ENCODE data around the gene CX3CR1. TPM values are rescaled to one million over a fixed set of nuclear protein-coding genes. Genes with fewer than 3 reads are reported as not detected.
A peak's percentile ranks its signal among the peaks of the same experiment; 100 is the strongest.

Gene CX3CR1
- total RNA-seq, 5 donors from 2014 or later (not counting 1 experiment from before 2014, with no cell fraction given): 1.9 to 23.8 (median 5.8) TPM

DNA sequence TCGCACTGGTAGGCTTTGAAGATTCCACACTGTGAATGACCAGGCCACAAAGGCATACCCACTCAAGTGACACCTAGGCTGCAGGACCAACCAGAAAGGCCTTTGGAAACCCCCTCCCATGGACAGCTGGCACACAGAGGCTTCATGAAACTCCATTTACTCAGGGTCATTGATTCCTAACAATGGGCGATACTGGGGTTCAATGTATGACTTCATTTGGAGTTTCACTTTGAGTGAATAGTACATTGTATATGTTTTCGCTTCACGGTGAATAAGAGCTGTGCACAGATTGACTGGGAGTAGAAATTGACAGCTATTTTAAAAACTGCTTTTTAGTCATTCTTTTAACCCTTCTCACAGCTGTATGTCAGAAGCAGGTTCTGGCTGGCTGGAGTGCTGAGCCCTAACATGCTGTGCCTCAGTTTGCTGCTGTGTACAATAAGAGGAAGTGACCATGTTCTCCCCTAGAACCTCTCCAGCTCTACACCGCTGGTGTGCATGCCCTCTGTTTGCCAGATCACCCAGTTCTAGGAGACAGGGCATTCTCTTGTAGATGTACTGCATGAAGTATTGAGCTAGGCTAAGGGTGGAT lies 15.4 kb upstream of the CX3CR1 start:
- Histone ChIP-seq H3K9me3 (no peaks in the 10 kb centered on the region), H3K4me1 (ENCODE audit: control insufficient read depth in 1 of 2, extremely low read depth in 1 of 2, insufficient read depth in 2 of 2, low read length in 2 of 2) (peaks cover 14 to 24% of the 10 kb centered on the region in 2 experiments), H3K4me3 (ENCODE audit: control insufficient read depth in 1 of 2, extremely low read depth in 1 of 2, low read length in 1 of 2) (no peak overlapping the region), H3K27ac (ENCODE audit: low read length) (peak overlapping the region; percentile 14), H3K36me3 (ENCODE audit: control insufficient read depth in 2 of 2, extremely low read depth in 1 of 2, insufficient read depth in 1 of 2, low read length in 1 of 2) (peaks cover 0 to 2% of the 10 kb centered on the region in 2 donors), H3K27me3 (replicated peaks in 1 of 2; ENCODE audit: control insufficient read depth in 2 of 2, extremely low read depth in 1 of 2, insufficient read depth in 2 of 2, low read length in 1 of 2) (peaks cover 0 to 11% of the 10 kb centered on the region in 2 experiments)
- CTCF ChIA-PET: no interaction called here
- H3K4me1 Mint-ChIP-seq: peaks cover 29 to 34% (median 30%) of the 10 kb centered on the region in 3 donors
- DNase-seq: no peak
- peak overlapping the region in 1 of 3 donors; percentile 37 for H3K4me3 Mint-ChIP-seq
- POLR2A ChIA-PET: no interaction called here
- ATAC-seq (replicated peaks in 1 of 4): no peak
- H3K9me3 Mint-ChIP-seq: peaks cover 7 to 16% (median 14%) of the 10 kb centered on the region in 3 donors
- H3K36me3 Mint-ChIP-seq: peaks cover 12% of the 10 kb centered on the region
- WGBS (ENCODE audit: insufficient coverage): 71% methylated on average over 1 of the region's 5 CpGs
- peak overlapping the region; percentile 90 to 97 for H3K27ac Mint-ChIP-seq
- H3K27me3 Mint-ChIP-seq: peaks cover 0 to 5% of the 10 kb centered on the region in 2 donors

GRCh38 chr3:39294446-39295183 lies 14.8 kb upstream of the CX3CR1 start:
- peaks cover 5% of the 10 kb centered on the region for H3K36me3 Mint-ChIP-seq
- POLR2A ChIA-PET: no interaction called here
- ATAC-seq (replicated peaks in 1 of 4) (peak; percentile 61 to 80 (median 78)), DNase-seq (peak in 13 of 35 experiments; percentile 3 to 32 (median 19))
- H3K27ac Mint-ChIP-seq: peak overlapping the region; percentile 90 to 97
- H3K4me1 Mint-ChIP-seq: peaks cover 30 to 34% (median 34%) of the 10 kb centered on the region in 3 donors
- Histone ChIP-seq H3K27me3 (replicated peaks in 1 of 2; ENCODE audit: control insufficient read depth in 2 of 2, extremely low read depth in 1 of 2, insufficient read depth in 2 of 2, low read length in 1 of 2) (peaks cover 0 to 11% of the 10 kb centered on the region in 2 experiments), H3K36me3 (ENCODE audit: control insufficient read depth in 2 of 2, extremely low read depth in 1 of 2, insufficient read depth in 1 of 2, low read length in 1 of 2) (peaks cover 0 to 2% of the 10 kb centered on the region in 2 donors), H3K27ac (ENCODE audit: low read length) (peak overlapping the region; percentile 14), H3K4me1 (ENCODE audit: control insufficient read depth in 1 of 2, extremely low read depth in 1 of 2, insufficient read depth in 2 of 2, low read length in 2 of 2) (peaks cover 14 to 24% of the 10 kb centered on the region in 2 experiments), H3K9me3 (no peaks in the 10 kb centered on the region), H3K4me3 (ENCODE audit: control insufficient read depth in 1 of 2, extremely low read depth in 1 of 2, low read length in 1 of 2) (no peak overlapping the region)
- H3K27me3 Mint-ChIP-seq: no peaks in the 10 kb centered on the region
- CTCF ChIA-PET: interaction anchor here in 1 of 2 donors (0.6 kb wide), 1 partner anchor 79 kb away, joined by 4 read pairs; no protein-coding TSS in a partner anchor
- H3K4me3 Mint-ChIP-seq: peak overlapping the region in 1 of 3 donors; percentile 37
- WGBS (ENCODE audit: insufficient coverage): 77% methylated on average over 5 of the region's 10 CpGs
- H3K9me3 Mint-ChIP-seq: peaks cover 7 to 9% (median 7%) of the 10 kb centered on the region in 3 donors

- H3K27me3 ChIP-seq (replicated peaks in 1 of 2; ENCODE audit: control insufficient read depth in 2 of 2, extremely low read depth in 1 of 2, insufficient read depth in 2 of 2, low read length in 1 of 2): peaks cover 0 to 4% of the 10 kb centered on the region in 2 experiments
- DNase-seq (no peak), ATAC-seq (replicated peaks in 1 of 4) (no peak)
- H3K36me3 Mint-ChIP-seq: no peaks in the 10 kb centered on the region
- peaks cover 0 to 2% of the 10 kb centered on the region in 2 donors for H3K36me3 ChIP-seq (ENCODE audit: control insufficient read depth in 2 of 2, extremely low read depth in 1 of 2, insufficient read depth in 1 of 2, low read length in 1 of 2)
- H3K4me3 ChIP-seq (ENCODE audit: control insufficient read depth in 1 of 2, extremely low read depth in 1 of 2, low read length in 1 of 2): no peak overlapping the region
- peaks cover 14 to 31% of the 10 kb centered on the region in 2 experiments for H3K4me1 ChIP-seq (ENCODE audit: control insufficient read depth in 1 of 2, extremely low read depth in 1 of 2, insufficient read depth in 2 of 2, low read length in 2 of 2)
- H3K4me3 Mint-ChIP-seq: no peak overlapping the region
- H3K9me3 Mint-ChIP-seq: no peaks in the 10 kb centered on the region
- peak overlapping the region in 1 of 2 donors; percentile 64 for H3K27ac Mint-ChIP-seq
- peaks cover 39 to 45% (median 44%) of the 10 kb centered on the region in 3 donors for H3K4me1 Mint-ChIP-seq
- no peaks in the 10 kb centered on the region for H3K9me3 ChIP-seq
- POLR2A ChIA-PET: interaction anchor here in 1 of 2 donors (0.6 kb wide), 1 partner anchor 14 kb away, joined by 4 read pairs; no protein-coding TSS in a partner anchor
- H3K27ac ChIP-seq (ENCODE audit: low read length): no peak overlapping the region
- CTCF ChIA-PET: interaction anchor here (0.9 to 2.6 kb wide), 14 partner anchors 10 to 205 kb away, joined by 3 to 26 read pairs (median 4); partner anchors contain the start of gene XIRP1 (in 1 of the 2)
- 97% methylated on average over 2 of the region's 4 CpGs for WGBS (ENCODE audit: insufficient coverage)
- no peaks in the 10 kb centered on the region for H3K27me3 Mint-ChIP-seq
Observed at GRCh38 chr3:39292961-39293360, 13.1 kb upstream of the CX3CR1 start.

DNA sequence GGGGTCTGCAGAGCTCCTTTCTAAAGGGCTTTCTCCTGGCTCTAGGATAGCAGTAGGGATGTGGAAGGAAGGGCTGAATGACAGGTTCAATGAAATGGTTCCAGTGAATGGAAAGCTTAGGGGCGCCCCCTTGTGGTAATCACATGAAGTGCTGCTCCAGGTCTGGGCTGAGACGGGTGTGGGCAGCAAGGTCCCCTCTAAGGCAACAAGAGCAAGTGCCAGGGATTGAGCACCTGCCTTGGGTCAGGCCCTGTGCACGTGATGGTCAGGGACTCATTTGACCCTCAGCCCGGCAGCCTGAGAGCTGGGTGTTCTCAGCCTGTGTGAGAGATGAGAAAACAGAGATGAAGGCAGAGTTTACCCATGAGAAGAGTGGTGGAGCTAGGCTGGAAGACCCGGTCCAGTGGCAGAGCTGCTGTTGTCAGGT lies 12.1 kb upstream of the CX3CR1 start:
- peaks cover 40 to 48% (median 44%) of the 10 kb centered on the region in 3 donors for H3K4me1 Mint-ChIP-seq
- H3K27ac ChIP-seq (ENCODE audit: low read length): no peak overlapping the region
- H3K27me3 Mint-ChIP-seq: no peaks in the 10 kb centered on the region
- peak; percentile 36 to 59 (median 48) for ATAC-seq (replicated peaks in 1 of 4)
- peaks cover 14 to 31% of the 10 kb centered on the region in 2 experiments for H3K4me1 ChIP-seq (ENCODE audit: control insufficient read depth in 1 of 2, extremely low read depth in 1 of 2, insufficient read depth in 2 of 2, low read length in 2 of 2)
- H3K36me3 Mint-ChIP-seq: no peaks in the 10 kb centered on the region
- peaks cover 0 to 2% of the 10 kb centered on the region in 2 donors for H3K36me3 ChIP-seq (ENCODE audit: control insufficient read depth in 2 of 2, extremely low read depth in 1 of 2, insufficient read depth in 1 of 2, low read length in 1 of 2)
- H3K9me3 ChIP-seq: no peaks in the 10 kb centered on the region
- peak in 34 of 35 experiments; percentile 30 to 81 (median 64) for DNase-seq
- no peaks in the 10 kb centered on the region for H3K9me3 Mint-ChIP-seq
- ChIA-PET POLR2A (interaction anchor here (0.5 to 0.7 kb wide), 2 partner anchors 15 to 1774 kb away, joined by 3 to 6 read pairs; no protein-coding TSS in a partner anchor), CTCF (interaction anchor here (0.6 to 2.6 kb wide), 36 partner anchors 9 to 881 kb away, joined by 3 to 26 read pairs (median 4); partner anchors contain the start of genes CX3CR1 (in 1 of the 2), GORASP1 (in 1 of the 2), TTC21A (in 1 of the 2) and XIRP1 (in 1 of the 2))
- H3K4me3 ChIP-seq (ENCODE audit: control insufficient read depth in 1 of 2, extremely low read depth in 1 of 2, low read length in 1 of 2): no peak overlapping the region
- peak overlapping the region in 1 of 2 donors; percentile 82 for H3K27ac Mint-ChIP-seq
- peaks cover 0 to 3% of the 10 kb centered on the region in 2 experiments for H3K27me3 ChIP-seq (replicated peaks in 1 of 2; ENCODE audit: control insufficient read depth in 2 of 2, extremely low read depth in 1 of 2, insufficient read depth in 2 of 2, low read length in 1 of 2)
- 14% methylated on average over 4 of the region's 5 CpGs for WGBS (ENCODE audit: insufficient coverage)
- H3K4me3 Mint-ChIP-seq: no peak overlapping the region

DNA sequence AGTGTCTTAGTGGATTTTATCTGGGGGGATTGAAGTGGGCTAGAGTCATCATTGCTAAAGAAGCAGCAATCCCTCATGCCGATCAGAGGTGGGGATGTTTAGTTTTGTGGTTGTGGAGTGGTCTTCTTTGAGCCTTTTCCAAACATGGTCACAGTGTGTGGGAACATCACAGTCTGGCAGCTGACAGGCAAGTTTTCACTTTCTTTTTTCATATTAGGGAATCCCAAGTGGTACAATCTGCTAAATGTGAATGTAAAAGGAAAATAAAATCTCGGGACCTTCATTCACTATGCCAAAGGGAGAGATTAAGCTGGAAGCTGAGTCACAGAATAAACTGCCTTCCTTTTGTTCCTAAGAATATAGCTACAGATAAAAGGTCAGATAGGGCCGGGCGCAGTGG lies 10.4 kb upstream of the CX3CR1 start:
- Histone ChIP-seq H3K4me1 (ENCODE audit: control insufficient read depth in 1 of 2, extremely low read depth in 1 of 2, insufficient read depth in 2 of 2, low read length in 2 of 2) (peaks cover 8 to 25% of the 10 kb centered on the region in 2 experiments), H3K4me3 (ENCODE audit: control insufficient read depth in 1 of 2, extremely low read depth in 1 of 2, low read length in 1 of 2) (no peak overlapping the region), H3K9me3 (no peaks in the 10 kb centered on the region), H3K27me3 (replicated peaks in 1 of 2; ENCODE audit: control insufficient read depth in 2 of 2, extremely low read depth in 1 of 2, insufficient read depth in 2 of 2, low read length in 1 of 2) (peaks cover 0 to 3% of the 10 kb centered on the region in 2 experiments), H3K27ac (ENCODE audit: low read length) (no peak overlapping the region), H3K36me3 (ENCODE audit: control insufficient read depth in 2 of 2, extremely low read depth in 1 of 2, insufficient read depth in 1 of 2, low read length in 1 of 2) (peaks cover 0 to 2% of the 10 kb centered on the region in 2 donors)
- Mint-ChIP-seq H3K27me3 (no peaks in the 10 kb centered on the region), H3K4me1 (peaks cover 32 to 41% (median 33%) of the 10 kb centered on the region in 3 donors), H3K27ac (peak overlapping the region in 1 of 2 donors; percentile 8), H3K36me3 (no peaks in the 10 kb centered on the region), H3K4me3 (no peak overlapping the region), H3K9me3 (no peaks in the 10 kb centered on the region)
- ChIA-PET CTCF (interaction anchor here (0.6 to 3.8 kb wide), 9 partner anchors 9 to 292 kb away, joined by 3 to 48 read pairs (median 4); partner anchors contain the start of genes CX3CR1 (in 1 of the 2) and XIRP1 (in 1 of the 2)), POLR2A (no interaction called here)
- ATAC-seq (replicated peaks in 1 of 4): no peak
- no peak for DNase-seq
- WGBS (ENCODE audit: insufficient coverage): 100% methylated on average over 2 of the region's 4 CpGs
